ENCODE data around the gene CEP85. TPM values are rescaled to one million over a fixed set of nuclear protein-coding genes. Genes with fewer than 3 reads are reported as not detected.
A peak's percentile ranks its signal among the peaks of the same experiment; 100 is the strongest.

The CEP85 gene
- total and polyA plus RNA-seq, 9 of the 15 experiments (the other 6 are each of a cell fraction or from before 2014, with no cell fraction given) = 42.1 to 140 (median 92.6) TPM

GRCh38 chr1:26237230-26237966, 3.4 kb downstream of the CEP85 start (continued):
- 0 out of 2 replicates have a peak, but pooled peaks have one; percentile 18 for TF ChIP-seq ZBTB34 (CRISPR knock-in tag; IDR thresholded peaks at IDR 0.05)
- TF ChIP-seq PKNOX1 (IDR thresholded peaks at IDR 0.05) = peak; percentile 19
- no peak for TF ChIP-seq ADNP (tag; IDR thresholded peaks at IDR 0.05)
- no peak for TF ChIP-seq ZBED1 (IDR thresholded peaks at IDR 0.05)
- no peak for TF ChIP-seq FOXP1 (CRISPR knock-in tag; IDR thresholded peaks at IDR 0.05)
- no peak for TF ChIP-seq ZBTB26 (CRISPR knock-in tag; IDR thresholded peaks at IDR 0.05)
- TF ChIP-seq CC2D1A (IDR thresholded peaks at IDR 0.05) = no peak
- TF ChIP-seq SFPQ (IDR thresholded peaks at IDR 0.05; ENCODE audit: low read depth, low read length) = no peak
- no peak for TF ChIP-seq SMAD2 (IDR thresholded peaks at IDR 0.05; ENCODE audit: low read depth, low read length)
- TF ChIP-seq XRCC3 (IDR thresholded peaks at IDR 0.05) = no peak
- no peak for TF ChIP-seq MLX (CRISPR knock-in tag; conservative IDR thresholded peaks at IDR 0.05)
- TF ChIP-seq TFAP4 (CRISPR knock-in tag; IDR thresholded peaks at IDR 0.05; ENCODE audit: borderline replicate concordance) = no peak

Data from K562 (cell line).